Skeletal muscle tissue (tissue), 4 donors: ENCODE measurements around the gene CARD11. TPM values are rescaled to one million over a fixed set of nuclear protein-coding genes. Genes with fewer than 3 reads are reported as not detected.

Experiments
- H3K27ac ChIP-seq: one replicate; pipeline ENCODE4 v1.7.0; 2013; ENCODE audit warnings: mild to moderate bottlenecking, low read depth, low read length, inconsistent platforms
- H3K27me3 ChIP-seq, 3 donors: one replicate each; pipeline ENCODE4 v1.7.0; 2013; ENCODE audit warnings: low read length in 3 of 3; ENCODE audit not compliant: control insufficient read depth in 3 of 3, insufficient read depth in 3 of 3
- H3K36me3 ChIP-seq, 3 donors: one replicate each; pipeline ENCODE4 v1.7.0; 2013; ENCODE audit warnings: low read length in 3 of 3; ENCODE audit not compliant: control insufficient read depth in 3 of 3, insufficient read depth in 3 of 3
- H3K4me1 ChIP-seq, 3 donors: one replicate each; pipeline ENCODE4 v1.7.0; 2013; ENCODE audit warnings: low read length in 3 of 3, mild to moderate bottlenecking in 3 of 3; ENCODE audit not compliant: control insufficient read depth in 3 of 3, insufficient read depth in 3 of 3
- H3K4me3 ChIP-seq, 3 donors: one replicate each; pipeline ENCODE4 v1.7.0; 2013; ENCODE audit warnings: low read length in 3 of 3
- H3K9ac ChIP-seq, 3 donors: one replicate each; pipeline ENCODE4 v1.7.0; 2013; ENCODE audit warnings: low read length in 3 of 3, mild to moderate bottlenecking in 3 of 3, moderate library complexity in 2 of 3, low read depth in 1 of 3
- H3K9me3 ChIP-seq, 3 donors: one replicate each; pipeline ENCODE4 v1.7.0; 2013; ENCODE audit warnings: low read length in 3 of 3; ENCODE audit not compliant: control insufficient read depth in 3 of 3
- total RNA-seq: library from RNA; depleted of rRNA; stranded (reverse); fragments of >200 nt; gene quantifications from one replicate; pipeline ENCODE4 v1.2.3, GENCODE V29; 2014
- donor health status: Osteomylitis.

The CARD11 gene
- total RNA-seq, 1 donor from 2014 or later: 1.0 TPM

GRCh38 chr7:2894118-2894940, 149.3 kb downstream of the CARD11 start:
- H3K27me3 ChIP-seq: peaks cover 18 to 36% (median 31%) of the 10 kb centered on the region in 3 donors
- no peak overlapping the region for H3K4me3 ChIP-seq
- no peaks in the 10 kb centered on the region for H3K36me3 ChIP-seq
- no peak overlapping the region for H3K9ac ChIP-seq
- peaks cover 0 to 5% (median 5%) of the 10 kb centered on the region in 3 donors for H3K9me3 ChIP-seq
- no peak overlapping the region for H3K27ac ChIP-seq
- H3K4me1 ChIP-seq: no peaks in the 10 kb centered on the region

GRCh38 chr7:2893411-2893861, 150.2 kb downstream of the CARD11 start:
- Histone ChIP-seq H3K9ac (no peak overlapping the region), H3K4me1 (no peaks in the 10 kb centered on the region), H3K36me3 (no peaks in the 10 kb centered on the region), H3K27ac (no peak overlapping the region), H3K9me3 (peaks cover 0 to 2% (median under 1%) of the 10 kb centered on the region in 3 donors), H3K27me3 (peaks cover 18 to 32% (median 31%) of the 10 kb centered on the region in 3 donors), H3K4me3 (no peak overlapping the region)

- Histone ChIP-seq H3K27me3 (peaks cover 18 to 34% (median 31%) of the 10 kb centered on the region in 3 donors), H3K9ac (no peak overlapping the region), H3K36me3 (no peaks in the 10 kb centered on the region), H3K4me1 (no peaks in the 10 kb centered on the region), H3K4me3 (no peak overlapping the region), H3K9me3 (no peaks in the 10 kb centered on the region), H3K27ac (no peak overlapping the region)
Measured at GRCh38 chr7:2892549-2892948, 151.1 kb downstream of the CARD11 start.

GRCh38 chr7:2887816-2888215, 155.9 kb downstream of the CARD11 start:
- Histone ChIP-seq H3K9ac (no peak overlapping the region), H3K4me1 (no peaks in the 10 kb centered on the region), H3K27ac (no peak overlapping the region), H3K27me3 (peaks cover 9 to 16% (median 14%) of the 10 kb centered on the region in 3 donors), H3K36me3 (no peaks in the 10 kb centered on the region), H3K4me3 (no peak overlapping the region), H3K9me3 (no peaks in the 10 kb centered on the region)

- Histone ChIP-seq H3K27ac (no peak overlapping the region), H3K4me3 (no peak overlapping the region), H3K9me3 (no peaks in the 10 kb centered on the region), H3K9ac (no peak overlapping the region), H3K27me3 (peaks cover 10 to 16% (median 10%) of the 10 kb centered on the region in 3 donors), H3K36me3 (no peaks in the 10 kb centered on the region), H3K4me1 (no peaks in the 10 kb centered on the region)
Measured at GRCh38 chr7:2886900-2887299, 156.8 kb downstream of the CARD11 start.

GRCh38 chr7:2886391-2886790, 157.3 kb downstream of the CARD11 start:
- Histone ChIP-seq H3K27ac (no peak overlapping the region), H3K36me3 (no peaks in the 10 kb centered on the region), H3K4me3 (no peak overlapping the region), H3K9me3 (no peaks in the 10 kb centered on the region), H3K4me1 (no peaks in the 10 kb centered on the region), H3K27me3 (peaks cover 10 to 16% (median 11%) of the 10 kb centered on the region in 3 donors), H3K9ac (no peak overlapping the region)

- Histone ChIP-seq H3K4me1 (no peaks in the 10 kb centered on the region), H3K27me3 (peaks cover 9 to 14% (median 10%) of the 10 kb centered on the region in 3 donors), H3K27ac (no peak overlapping the region), H3K9ac (no peak overlapping the region), H3K36me3 (no peaks in the 10 kb centered on the region), H3K9me3 (no peaks in the 10 kb centered on the region), H3K4me3 (no peak overlapping the region)
Measured at GRCh38 chr7:2884161-2884560, 159.5 kb downstream of the CARD11 start.

- Histone ChIP-seq H3K9ac (no peak overlapping the region), H3K27ac (no peak overlapping the region), H3K4me1 (no peaks in the 10 kb centered on the region), H3K9me3 (no peaks in the 10 kb centered on the region), H3K4me3 (no peak overlapping the region), H3K36me3 (no peaks in the 10 kb centered on the region), H3K27me3 (peaks cover 7 to 14% (median 9%) of the 10 kb centered on the region in 3 donors)
Measured at GRCh38 chr7:2883101-2883500, 160.6 kb downstream of the CARD11 start.

GRCh38 chr7:2882111-2882510, 161.6 kb downstream of the CARD11 start:
- Histone ChIP-seq H3K27ac (no peak overlapping the region), H3K4me3 (no peak overlapping the region), H3K9me3 (no peaks in the 10 kb centered on the region), H3K27me3 (peaks cover 6 to 14% (median 9%) of the 10 kb centered on the region in 3 donors), H3K9ac (no peak overlapping the region), H3K4me1 (no peaks in the 10 kb centered on the region), H3K36me3 (no peaks in the 10 kb centered on the region)

GRCh38 chr7:2880874-2881533, 162.7 kb downstream of the CARD11 start:
- Histone ChIP-seq H3K27ac (no peak overlapping the region), H3K4me3 (no peak overlapping the region), H3K9me3 (no peaks in the 10 kb centered on the region), H3K9ac (no peak overlapping the region), H3K4me1 (no peaks in the 10 kb centered on the region), H3K36me3 (no peaks in the 10 kb centered on the region), H3K27me3 (peaks cover 8 to 14% (median 9%) of the 10 kb centered on the region in 3 donors)
